ENCODE results near the gene GRID1. TPM values are rescaled to one million over a fixed set of nuclear protein-coding genes. Genes with fewer than 3 reads are reported as not detected.

GRID1 gene
- total RNA-seq, 1 donor from 2014 or later: 7.1 TPM

- H3K9me3 ChIP-seq: no peaks in the 10 kb centered on the region
- no peaks in the 10 kb centered on the region for H3K36me3 ChIP-seq
- H3K4me1 ChIP-seq: no peaks in the 10 kb centered on the region
- H3K27ac ChIP-seq: no peak overlapping the region
- TF ChIP-seq POLR2AphosphoS5 (IDR thresholded peaks at IDR 0.05; ENCODE audit: insufficient read depth in 1 of 2, low read depth in 1 of 2) (no peak), CTCF (IDR thresholded peaks at IDR 0.05) (no peak), POLR2A (IDR thresholded peaks at IDR 0.05) (no peak)
- intact Hi-C loops (cut with DNase I): no loop called here
- no peak for DNase-seq (ENCODE audit: extremely low spot score in 2 of 2)
- no peak overlapping the region for H3K4me3 ChIP-seq
- no peaks in the 10 kb centered on the region for H3K27me3 ChIP-seq
Measured at GRCh38 chr10:86340176-86340990, 26.2 kb downstream of the GRID1 start.

- Histone ChIP-seq H3K36me3 (no peaks in the 10 kb centered on the region), H3K4me3 (no peak overlapping the region), H3K9me3 (no peaks in the 10 kb centered on the region), H3K27ac (no peak overlapping the region), H3K4me1 (no peaks in the 10 kb centered on the region), H3K27me3 (no peaks in the 10 kb centered on the region)
- DNase-seq (ENCODE audit: extremely low spot score in 2 of 2): no peak
- TF ChIP-seq POLR2A (IDR thresholded peaks at IDR 0.05): no peak
- TF ChIP-seq POLR2AphosphoS5 (IDR thresholded peaks at IDR 0.05; ENCODE audit: insufficient read depth in 1 of 2, low read depth in 1 of 2): no peak
- no peak for TF ChIP-seq CTCF (IDR thresholded peaks at IDR 0.05)
- intact Hi-C loops (cut with DNase I): no loop called here
Measured at GRCh38 chr10:86339226-86339865, 27.2 kb downstream of the GRID1 start.

- Histone ChIP-seq H3K9me3 (no peaks in the 10 kb centered on the region), H3K4me1 (no peaks in the 10 kb centered on the region), H3K27ac (no peak overlapping the region), H3K4me3 (no peak overlapping the region), H3K27me3 (no peaks in the 10 kb centered on the region), H3K36me3 (no peaks in the 10 kb centered on the region)
- intact Hi-C loops (cut with DNase I): no loop called here
- TF ChIP-seq POLR2AphosphoS5 (IDR thresholded peaks at IDR 0.05; ENCODE audit: insufficient read depth in 1 of 2, low read depth in 1 of 2): no peak
- no peak for TF ChIP-seq CTCF (IDR thresholded peaks at IDR 0.05)
- no peak for TF ChIP-seq POLR2A (IDR thresholded peaks at IDR 0.05)
- no peak for DNase-seq (ENCODE audit: extremely low spot score in 2 of 2)
Measured at GRCh38 chr10:86337121-86337601, 29.4 kb downstream of the GRID1 start.

GRCh38 chr10:86336341-86336740 lies 30.3 kb downstream of the GRID1 start:
- DNase-seq (ENCODE audit: extremely low spot score in 2 of 2): no peak
- Histone ChIP-seq H3K9me3 (no peaks in the 10 kb centered on the region), H3K27me3 (no peaks in the 10 kb centered on the region), H3K27ac (no peak overlapping the region), H3K36me3 (no peaks in the 10 kb centered on the region), H3K4me1 (no peaks in the 10 kb centered on the region), H3K4me3 (no peak overlapping the region)
- intact Hi-C loops (cut with DNase I): no loop called here
- TF ChIP-seq POLR2A (IDR thresholded peaks at IDR 0.05) (no peak), POLR2AphosphoS5 (IDR thresholded peaks at IDR 0.05; ENCODE audit: insufficient read depth in 1 of 2, low read depth in 1 of 2) (no peak)

GRCh38 chr10:86335831-86336230 lies 30.8 kb downstream of the GRID1 start:
- TF ChIP-seq POLR2A (IDR thresholded peaks at IDR 0.05): no peak
- TF ChIP-seq CTCF (IDR thresholded peaks at IDR 0.05): no peak
- TF ChIP-seq POLR2AphosphoS5 (IDR thresholded peaks at IDR 0.05; ENCODE audit: insufficient read depth in 1 of 2, low read depth in 1 of 2): no peak
- intact Hi-C loops (cut with DNase I): no loop called here
- H3K9me3 ChIP-seq: no peaks in the 10 kb centered on the region
- no peak overlapping the region for H3K27ac ChIP-seq
- H3K4me3 ChIP-seq: no peak overlapping the region
- H3K27me3 ChIP-seq: no peaks in the 10 kb centered on the region
- no peaks in the 10 kb centered on the region for H3K36me3 ChIP-seq
- H3K4me1 ChIP-seq: no peaks in the 10 kb centered on the region
- DNase-seq (ENCODE audit: extremely low spot score in 2 of 2): no peak
